SU-DHL-6 (cell line): ENCODE data around the gene USP13.
"Not testable (repeated sequence)": the region's sequence is repeated elsewhere in the genome, so short reads cannot be mapped to it uniquely, and the experiment has no call there.

ENCODE experiments used
- H2AFZ ChIP-seq: fragments of 200-600 bp; sonication (generic); 2 replicates; pipeline ENCODE4 v1.6.1; 2014; ENCODE audit warnings: low read depth, mild to moderate bottlenecking, moderate library complexity, mixed read lengths, antibody characterized with exemption, low read length; ENCODE audit not compliant: severe bottlenecking
- H3F3A ChIP-seq: fragments of 200-600 bp; shearing (Covaris generic); 2 replicates; pipeline ENCODE4 v1.6.0; 2016; ENCODE audit warnings: antibody characterized with exemption, mild to moderate bottlenecking; ENCODE audit not compliant: insufficient read depth
- H3K27ac ChIP-seq: fragments of 200-600 bp; sonication (generic); 2 replicates; pipeline ENCODE4 v1.5.1; 2016; ENCODE audit warnings: low read depth, mild to moderate bottlenecking, low read length, moderate library complexity, mixed read lengths
- H3K27me3 ChIP-seq: fragments of 200-600 bp; sonication (generic), shearing (Covaris generic); 2 replicates; pipeline ENCODE4 v1.6.0; 2014; ENCODE audit warnings: mild to moderate bottlenecking, low read length
- H3K36me3 ChIP-seq: fragments of 200-600 bp; sonication (generic); 2 replicates; pipeline ENCODE4 v1.6.1; 2014; ENCODE audit warnings: mild to moderate bottlenecking, low read length, mixed read lengths
- H3K4me2 ChIP-seq: fragments of 300-600, 200-600 bp; shearing (Covaris generic), sonication (generic); 2 replicates; pipeline ENCODE4 v1.6.0; 2014; ENCODE audit warnings: low read length, low read depth, mild to moderate bottlenecking; ENCODE audit not compliant: poor library complexity, severe bottlenecking
- H3K4me3 ChIP-seq: fragments of 200-600 bp; sonication (generic); 2 replicates; pipeline ENCODE4 v1.5.1; 2014; ENCODE audit warnings: antibody characterized with exemption, low read length, mild to moderate bottlenecking, mixed read lengths; ENCODE audit not compliant: insufficient read depth, poor library complexity, severe bottlenecking
- H3K79me2 ChIP-seq: fragments of 200-600 bp; sonication (generic); 2 replicates; pipeline ENCODE4 v1.6.1; 2014; ENCODE audit warnings: mild to moderate bottlenecking, low read length, moderate library complexity; ENCODE audit not compliant: insufficient read depth
- H3K9ac ChIP-seq: fragments of 200-600 bp; sonication (generic); 2 replicates; pipeline ENCODE4 v1.7.0; 2014; ENCODE audit warnings: mild to moderate bottlenecking, low read length
- H3K9me2 ChIP-seq: fragments of 200-600 bp; sonication (generic); replicated peaks from 2 replicates; pipeline ENCODE4 v1.6.1; 2014; ENCODE audit warnings: low read length; ENCODE audit not compliant: insufficient read depth
- H3K9me3 ChIP-seq: fragments of 200-600 bp; sonication (generic); 2 replicates; pipeline ENCODE4 v1.6.1; 2014; ENCODE audit warnings: low read length, mixed read lengths; ENCODE audit not compliant: insufficient read depth
- H4K20me1 ChIP-seq: fragments of 200-600 bp; sonication (generic); 2 replicates; pipeline ENCODE4 v1.6.1; 2014; ENCODE audit warnings: low read depth, mild to moderate bottlenecking, antibody characterized with exemption, low read length, moderate library complexity, mixed read lengths
- EZH2phosphoT487 ChIP-seq: fragments of 200-600 bp; sonication (generic), shearing (Covaris generic); conservative IDR thresholded peaks from 2 replicates; pipeline ENCODE4 v1.6.1; 2018; ENCODE audit warnings: mild to moderate bottlenecking, antibody characterized with exemption, low read length, moderate library complexity, mixed read lengths
- TF ChIP-seq, protein P1 (sequence below): fragments of 200-600 bp; sonication (generic); IDR thresholded peaks from one replicate; pipeline ENCODE4 v1.5.1; 2017; ENCODE audit warnings: antibody characterized with exemption, mild to moderate bottlenecking, low read length, moderate library complexity; ENCODE audit not compliant: insufficient read depth, poor library complexity, severe bottlenecking

The USP13 gene

GRCh38 chr3:179640469-179640868, 12.4 kb upstream of the USP13 start:
- H4K20me1 ChIP-seq: no peaks in the 10 kb centered on the region
- no peaks in the 10 kb centered on the region for H3K9me2 ChIP-seq
- H3K36me3 ChIP-seq: no peaks in the 10 kb centered on the region
- H3K27ac ChIP-seq: no peak overlapping the region
- H3F3A ChIP-seq: no peaks in the 10 kb centered on the region
- no peak overlapping the region for H3K4me3 ChIP-seq
- no peak overlapping the region for H3K4me2 ChIP-seq
- H3K9me3 ChIP-seq: no peaks in the 10 kb centered on the region
- H2AFZ ChIP-seq: no peak overlapping the region
- TF ChIP-seq, protein P1, sequence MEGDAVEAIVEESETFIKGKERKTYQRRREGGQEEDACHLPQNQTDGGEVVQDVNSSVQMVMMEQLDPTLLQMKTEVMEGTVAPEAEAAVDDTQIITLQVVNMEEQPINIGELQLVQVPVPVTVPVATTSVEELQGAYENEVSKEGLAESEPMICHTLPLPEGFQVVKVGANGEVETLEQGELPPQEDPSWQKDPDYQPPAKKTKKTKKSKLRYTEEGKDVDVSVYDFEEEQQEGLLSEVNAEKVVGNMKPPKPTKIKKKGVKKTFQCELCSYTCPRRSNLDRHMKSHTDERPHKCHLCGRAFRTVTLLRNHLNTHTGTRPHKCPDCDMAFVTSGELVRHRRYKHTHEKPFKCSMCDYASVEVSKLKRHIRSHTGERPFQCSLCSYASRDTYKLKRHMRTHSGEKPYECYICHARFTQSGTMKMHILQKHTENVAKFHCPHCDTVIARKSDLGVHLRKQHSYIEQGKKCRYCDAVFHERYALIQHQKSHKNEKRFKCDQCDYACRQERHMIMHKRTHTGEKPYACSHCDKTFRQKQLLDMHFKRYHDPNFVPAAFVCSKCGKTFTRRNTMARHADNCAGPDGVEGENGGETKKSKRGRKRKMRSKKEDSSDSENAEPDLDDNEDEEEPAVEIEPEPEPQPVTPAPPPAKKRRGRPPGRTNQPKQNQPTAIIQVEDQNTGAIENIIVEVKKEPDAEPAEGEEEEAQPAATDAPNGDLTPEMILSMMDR: no peak
- TF ChIP-seq EZH2phosphoT487: no peak
- no peaks in the 10 kb centered on the region for H3K27me3 ChIP-seq
- no peaks in the 10 kb centered on the region for H3K79me2 ChIP-seq
- H3K9ac ChIP-seq: no peak overlapping the region

GRCh38 chr3:179642871-179643270, 10.0 kb upstream of the USP13 start:
- no peak overlapping the region for H3K4me2 ChIP-seq
- peaks cover 1% of the 10 kb centered on the region; the same call in 1 of the 2 replicates for H3F3A ChIP-seq
- no peaks in the 10 kb centered on the region for H3K36me3 ChIP-seq
- no peaks in the 10 kb centered on the region for H3K9me3 ChIP-seq
- no peak overlapping the region for H2AFZ ChIP-seq
- H3K9me2 ChIP-seq: no peaks in the 10 kb centered on the region
- H3K27ac ChIP-seq: no peak overlapping the region
- H3K4me3 ChIP-seq: no peak overlapping the region
- no peak overlapping the region for H3K9ac ChIP-seq
- TF ChIP-seq, protein P1: no peak
- TF ChIP-seq EZH2phosphoT487: no peak
- no peaks in the 10 kb centered on the region for H3K79me2 ChIP-seq
- H3K27me3 ChIP-seq: no peaks in the 10 kb centered on the region
- H4K20me1 ChIP-seq: no peaks in the 10 kb centered on the region

- not testable (repeated sequence) for H3K9me2 ChIP-seq, H3K9me3 ChIP-seq, H3K79me2 ChIP-seq, H4K20me1 ChIP-seq, H3K27ac ChIP-seq, H3K4me2 ChIP-seq, H3K27me3 ChIP-seq, H2AFZ ChIP-seq, H3F3A ChIP-seq, H3K36me3 ChIP-seq, H3K4me3 ChIP-seq, H3K9ac ChIP-seq
Measured at GRCh38 chr3:179643837-179644236, 9.0 kb upstream of the USP13 start.

DNA sequence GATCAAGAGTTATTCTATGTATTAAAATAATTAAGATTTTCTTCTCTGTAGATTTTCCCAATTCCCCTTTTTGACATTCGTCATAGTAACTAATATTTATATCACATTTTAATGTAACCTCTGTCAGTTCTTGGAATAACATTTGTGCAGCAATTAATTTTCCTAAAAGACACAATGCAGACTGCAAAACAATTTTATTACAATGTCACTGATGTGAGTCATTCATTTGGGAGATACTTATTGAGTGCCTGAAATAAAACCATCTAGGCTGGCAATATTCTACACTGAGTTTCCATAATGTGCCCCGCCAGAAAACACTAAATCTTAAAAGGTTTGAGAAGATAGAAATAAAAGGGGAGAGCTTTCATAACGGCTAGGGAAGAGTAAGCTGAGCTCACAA, 6.7 kb upstream of the USP13 start:
- Histone ChIP-seq H3K4me3 (no peak overlapping the region), H2AFZ (no peak overlapping the region), H3K9ac (no peak overlapping the region), H3K79me2 (no peaks in the 10 kb centered on the region), H3K4me2 (no peak overlapping the region), H3K27ac (no peak overlapping the region), H3K9me2 (no peaks in the 10 kb centered on the region), H3K36me3 (no peaks in the 10 kb centered on the region), H4K20me1 (no peaks in the 10 kb centered on the region), H3F3A (peaks cover 11% of the 10 kb centered on the region; the same call in 1 of the 2 replicates), H3K27me3 (no peaks in the 10 kb centered on the region), H3K9me3 (no peaks in the 10 kb centered on the region)
- TF ChIP-seq EZH2phosphoT487: no peak
- TF ChIP-seq, protein P1: no peak
